Activated naive CD4-positive, alpha-beta T cell (primary cell): ENCODE measurements around the gene CTRB1.
"Not testable (repeated sequence)": the region's sequence is repeated elsewhere in the genome, so short reads cannot be mapped to it uniquely, and the experiment has no call there.

Experiments
- DNase-seq, 4 experiments: peaks; one replicate each; lab custom pipeline; 2025; lab: John Stamatoyannopoulos, UW

The CTRB1 gene

DNA sequence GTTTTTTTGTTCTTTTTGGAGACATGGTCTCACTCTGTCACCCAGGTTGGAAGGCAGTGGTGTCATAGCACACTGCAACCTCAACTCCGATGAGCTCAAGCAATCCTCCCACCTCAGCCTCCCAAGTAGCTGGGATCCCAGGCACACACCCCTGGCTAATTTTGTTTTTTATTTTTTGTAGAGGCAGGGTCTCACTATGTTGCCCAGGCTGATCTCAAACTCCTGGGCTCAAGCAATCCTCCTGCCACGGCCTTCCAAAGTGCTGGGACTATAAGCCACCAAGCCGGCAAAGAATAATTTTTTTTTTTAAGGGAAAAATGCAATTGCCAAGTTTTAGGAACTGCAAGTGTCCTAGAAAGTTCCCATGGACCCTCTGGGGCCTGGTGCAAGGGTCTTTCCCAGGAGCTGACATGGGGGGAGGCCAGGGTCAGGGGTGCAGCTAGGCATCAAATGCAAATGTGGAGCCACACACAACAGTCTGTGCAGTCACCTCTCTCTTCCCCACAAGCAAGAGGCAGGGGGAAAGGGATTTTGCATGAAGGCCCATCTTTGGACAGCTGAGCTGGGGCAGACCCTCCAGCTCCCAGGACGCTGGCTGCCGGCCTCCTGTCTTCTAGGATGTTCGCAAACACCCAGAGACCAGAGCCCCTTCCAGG, 52.8 kb downstream of the CTRB1 start:
- no peak for DNase-seq

DNA sequence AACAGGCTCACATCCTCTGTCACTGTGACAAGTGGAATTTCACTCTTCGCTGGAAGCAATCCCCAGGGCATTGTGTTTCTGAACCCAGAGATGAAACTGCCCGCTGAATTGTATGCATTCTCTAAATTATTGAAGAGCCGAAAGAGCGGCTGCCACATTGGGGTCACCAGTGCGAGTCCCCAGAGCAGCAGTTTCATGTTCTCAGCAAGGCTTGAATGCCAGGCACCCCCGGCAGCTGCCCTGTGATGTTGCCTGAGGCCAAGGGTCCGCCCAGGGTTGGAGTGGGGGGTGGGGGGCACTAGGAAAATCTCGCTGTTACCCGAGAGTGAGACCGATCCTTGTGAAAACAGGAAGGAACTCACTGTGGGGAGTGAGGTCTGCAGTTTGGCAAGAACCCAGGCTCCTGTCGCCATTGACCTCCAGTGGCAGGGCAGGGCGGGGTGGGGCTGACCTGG, 53.3 kb downstream of the CTRB1 start:
- no peak for DNase-seq

DNA sequence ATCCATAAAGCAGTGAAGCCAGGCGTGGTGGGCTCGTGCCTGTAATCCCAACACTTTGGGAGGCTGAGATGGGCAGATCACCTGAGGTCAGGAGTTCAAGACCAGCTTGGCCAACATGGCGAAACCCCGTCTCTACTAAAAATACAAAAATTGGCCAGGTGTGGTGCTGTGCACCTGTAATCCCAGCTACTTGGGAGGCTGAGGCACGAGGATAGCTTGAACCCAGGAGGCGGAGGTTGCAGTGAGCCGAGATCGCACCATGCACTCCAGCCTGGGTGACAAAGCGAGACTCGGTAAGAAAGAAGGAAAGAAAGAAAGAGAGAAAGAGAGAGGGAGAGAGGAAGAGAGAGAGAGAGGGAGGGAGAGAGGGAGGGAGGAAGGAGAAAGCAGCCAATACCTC, 53.8 kb downstream of the CTRB1 start:
- DNase-seq, result not testable (repeated sequence)

DNA sequence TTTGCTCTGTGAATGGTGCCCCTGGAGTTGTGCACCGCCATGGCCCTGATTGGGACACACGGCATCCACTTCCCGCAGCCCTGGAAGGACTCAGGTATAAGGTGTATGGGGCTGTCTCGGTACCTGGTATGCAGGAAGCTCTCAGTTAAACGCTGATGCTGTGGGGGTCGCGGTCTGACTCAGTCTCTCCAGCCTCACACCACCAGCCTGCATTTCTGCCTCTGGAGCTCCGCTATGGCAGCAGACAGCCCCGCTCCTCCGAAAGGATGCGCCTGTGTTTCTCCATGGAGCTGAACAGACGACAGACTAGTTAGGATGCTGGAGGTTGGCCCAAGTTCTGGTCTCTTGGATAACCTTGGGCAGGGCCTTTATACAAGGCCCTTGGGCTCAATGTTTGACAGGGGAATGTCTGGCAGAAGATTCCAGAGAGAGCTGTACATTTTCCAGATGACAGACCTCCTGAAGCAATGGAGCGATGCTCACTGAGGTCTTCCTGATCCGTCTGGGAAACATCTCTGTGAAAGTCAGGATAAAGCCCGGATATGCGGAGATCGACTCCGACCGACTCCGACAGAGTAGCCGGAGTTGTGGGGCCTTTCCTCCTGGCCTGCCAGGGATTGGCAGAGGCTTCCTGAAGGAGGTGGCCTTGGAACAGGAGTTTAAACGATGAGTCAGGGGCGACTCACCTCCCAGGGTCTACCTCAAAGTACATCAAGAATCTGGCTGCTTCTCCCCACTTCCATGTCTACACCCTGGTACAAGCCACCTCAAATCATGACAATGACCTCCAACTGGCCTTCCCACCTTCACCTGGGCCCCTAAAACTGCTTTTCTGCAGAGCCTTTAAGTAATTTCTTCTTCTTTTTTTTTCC, 54.5 kb downstream of the CTRB1 start:
- DNase-seq, result no peak
